ENCODE data around the gene RGS6.

DNA sequence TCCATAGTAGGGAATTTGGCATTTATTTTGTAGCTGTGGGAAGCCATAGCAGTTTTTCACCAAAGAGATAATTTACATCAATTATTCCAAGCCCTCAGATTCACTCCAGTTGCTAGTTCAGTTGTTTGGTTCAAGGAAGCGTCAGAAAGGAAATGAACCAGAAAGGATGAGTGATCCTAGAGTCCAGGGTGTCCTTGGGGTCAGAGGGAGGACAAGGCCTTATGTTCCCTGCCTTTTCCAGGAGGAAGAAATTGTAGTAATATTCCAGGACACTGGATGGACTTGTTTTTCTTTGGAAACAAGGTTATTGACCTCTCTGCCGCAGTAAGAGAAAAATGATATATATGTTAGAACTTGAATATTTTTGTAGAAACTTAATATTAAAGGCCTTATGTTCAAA is 409.5 kb downstream of the RGS6 start:
- TF ChIP-seq, protein P1, sequence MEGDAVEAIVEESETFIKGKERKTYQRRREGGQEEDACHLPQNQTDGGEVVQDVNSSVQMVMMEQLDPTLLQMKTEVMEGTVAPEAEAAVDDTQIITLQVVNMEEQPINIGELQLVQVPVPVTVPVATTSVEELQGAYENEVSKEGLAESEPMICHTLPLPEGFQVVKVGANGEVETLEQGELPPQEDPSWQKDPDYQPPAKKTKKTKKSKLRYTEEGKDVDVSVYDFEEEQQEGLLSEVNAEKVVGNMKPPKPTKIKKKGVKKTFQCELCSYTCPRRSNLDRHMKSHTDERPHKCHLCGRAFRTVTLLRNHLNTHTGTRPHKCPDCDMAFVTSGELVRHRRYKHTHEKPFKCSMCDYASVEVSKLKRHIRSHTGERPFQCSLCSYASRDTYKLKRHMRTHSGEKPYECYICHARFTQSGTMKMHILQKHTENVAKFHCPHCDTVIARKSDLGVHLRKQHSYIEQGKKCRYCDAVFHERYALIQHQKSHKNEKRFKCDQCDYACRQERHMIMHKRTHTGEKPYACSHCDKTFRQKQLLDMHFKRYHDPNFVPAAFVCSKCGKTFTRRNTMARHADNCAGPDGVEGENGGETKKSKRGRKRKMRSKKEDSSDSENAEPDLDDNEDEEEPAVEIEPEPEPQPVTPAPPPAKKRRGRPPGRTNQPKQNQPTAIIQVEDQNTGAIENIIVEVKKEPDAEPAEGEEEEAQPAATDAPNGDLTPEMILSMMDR (IDR thresholded peaks at IDR 0.05) = no peak
- no peak for TF ChIP-seq EP300 (IDR thresholded peaks at IDR 0.05)
